ENCODE results near the gene KBTBD13. TPM values are rescaled to one million over a fixed set of nuclear protein-coding genes. Genes with fewer than 3 reads are reported as not detected.
"Not testable (repeated sequence)": the region's sequence is repeated elsewhere in the genome, so short reads cannot be mapped to it uniquely, and the experiment has no call there.

Gene KBTBD13
- total and polyA plus RNA-seq, 2 experiments from 2014 or later: not detected

DNA sequence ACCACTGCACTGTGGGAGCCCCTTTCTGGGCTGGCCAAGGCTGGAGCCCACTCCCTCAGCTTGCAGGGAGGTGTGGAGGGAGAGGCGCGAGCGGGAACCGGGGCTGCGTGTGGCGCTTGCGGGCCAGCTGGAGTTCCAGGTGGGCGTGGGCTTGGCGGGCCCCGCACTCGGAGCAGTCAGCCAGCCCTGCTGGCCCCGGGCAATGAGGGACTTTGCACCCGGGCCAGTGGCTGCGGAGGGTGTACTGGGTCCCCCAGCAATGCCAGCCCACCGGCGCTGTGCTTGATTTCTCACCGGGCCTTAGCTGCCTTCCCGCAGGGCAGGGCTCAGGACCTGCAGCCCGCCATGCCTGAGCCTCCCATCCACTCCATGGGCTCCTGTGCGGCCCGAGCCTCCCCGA is 1.6 kb upstream of the KBTBD13 start:
- not testable (repeated sequence) for H4K20me1 ChIP-seq (replicated peaks; ENCODE audit: insufficient read depth); H3K4me2 ChIP-seq; H3K79me2 ChIP-seq (replicated peaks; ENCODE audit: insufficient read depth); H3K9me3 Mint-ChIP-seq; H3K36me3 Mint-ChIP-seq (ENCODE audit: low read depth); H3K27ac Mint-ChIP-seq; H3K36me3 ChIP-seq (ENCODE audit: insufficient read depth); H3K27ac ChIP-seq (ENCODE audit: low read depth); H3K4me3 ChIP-seq; H3K4me1 ChIP-seq (ENCODE audit: insufficient read depth); ATAC-seq; H3K4me3 Mint-ChIP-seq; DNase-seq (ENCODE audit: low spot score); H3K9me2 ChIP-seq (ENCODE audit: insufficient read depth); H2AFZ ChIP-seq; H3K27me3 ChIP-seq (ENCODE audit: insufficient read depth); H3F3A ChIP-seq (replicated peaks; ENCODE audit: low read depth)
- H3K27me3 Mint-ChIP-seq (ENCODE audit: insufficient read depth, low read depth, poor library complexity): peaks cover 14% of the 10 kb centered on the region
- H3K4me1 Mint-ChIP-seq: peaks cover 15% of the 10 kb centered on the region

DNA sequence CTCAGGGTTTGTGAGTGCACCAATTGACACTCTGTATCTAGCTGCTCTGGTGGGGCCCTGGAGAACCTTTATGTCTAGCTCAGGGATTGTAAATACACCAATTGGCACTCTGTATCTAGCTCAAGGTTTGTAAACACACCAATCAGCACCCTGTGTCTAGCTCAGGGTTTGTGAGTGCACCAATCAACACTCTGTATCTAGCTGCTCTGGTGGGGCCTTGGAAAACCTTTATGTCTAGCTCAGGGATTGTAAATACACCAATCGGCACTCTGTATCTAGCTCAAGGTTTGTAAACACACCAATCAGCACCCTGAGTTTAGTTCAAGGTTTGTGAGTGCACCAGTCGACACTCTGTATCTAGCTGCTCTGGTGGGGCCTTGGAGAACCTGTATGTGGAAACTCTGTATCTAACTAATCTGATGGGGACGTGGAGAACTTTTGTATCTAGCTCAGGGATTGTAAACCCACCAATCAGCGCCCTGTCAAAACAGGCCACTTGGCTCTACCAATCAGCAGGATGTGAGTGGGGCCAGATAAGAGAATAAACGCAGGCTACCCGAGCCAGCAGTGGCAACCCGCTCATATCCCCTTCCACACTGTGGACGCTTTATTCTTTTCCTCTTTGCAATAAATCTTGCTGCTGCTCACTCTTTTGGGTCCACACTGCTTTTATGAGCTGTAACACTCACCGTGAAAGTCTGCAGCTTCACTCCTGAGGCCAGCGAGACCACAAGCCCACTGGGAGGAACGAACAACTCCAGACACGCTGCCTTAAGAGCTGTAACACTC is 745 bp upstream of the KBTBD13 start:
- H3K27me3 ChIP-seq (ENCODE audit: insufficient read depth); H3K4me1 ChIP-seq (ENCODE audit: insufficient read depth); H2AFZ ChIP-seq; H4K20me1 ChIP-seq (replicated peaks; ENCODE audit: insufficient read depth); H3K4me3 Mint-ChIP-seq; H3K27ac Mint-ChIP-seq; H3K9me2 ChIP-seq (ENCODE audit: insufficient read depth); ATAC-seq; H3K79me2 ChIP-seq (replicated peaks; ENCODE audit: insufficient read depth); DNase-seq (ENCODE audit: low spot score); H3F3A ChIP-seq (replicated peaks; ENCODE audit: low read depth); H3K9me3 Mint-ChIP-seq; H3K27ac ChIP-seq (ENCODE audit: low read depth); H3K4me3 ChIP-seq; H3K36me3 ChIP-seq (ENCODE audit: insufficient read depth); H3K36me3 Mint-ChIP-seq (ENCODE audit: low read depth); H3K4me2 ChIP-seq: not testable (repeated sequence)
- peaks cover 15% of the 10 kb centered on the region for H3K4me1 Mint-ChIP-seq
- peaks cover 14% of the 10 kb centered on the region for H3K27me3 Mint-ChIP-seq (ENCODE audit: insufficient read depth, low read depth, poor library complexity)

- no peak overlapping the region for H3K27ac Mint-ChIP-seq
- Histone ChIP-seq H3K4me1 (ENCODE audit: insufficient read depth) (peaks cover 16% of the 10 kb centered on the region), H3K27me3 (ENCODE audit: insufficient read depth) (0 out of 2 replicates have a peak, but pooled peaks cover 3% of the 10 kb centered on the region), H3F3A (replicated peaks; ENCODE audit: low read depth) (peaks cover 14% of the 10 kb centered on the region; the same call in 1 of the 2 replicates), H3K4me3 (no peak overlapping the region), H3K36me3 (ENCODE audit: insufficient read depth) (no peaks in the 10 kb centered on the region), H3K9me2 (ENCODE audit: insufficient read depth) (no peaks in the 10 kb centered on the region), H2AFZ (peak overlapping the region; percentile 99), H3K79me2 (replicated peaks; ENCODE audit: insufficient read depth) (no peaks in the 10 kb centered on the region), H3K27ac (ENCODE audit: low read depth) (no peak overlapping the region), H3K4me2 (no peak overlapping the region), H4K20me1 (replicated peaks; ENCODE audit: insufficient read depth) (no peaks in the 10 kb centered on the region)
- no peak for TF ChIP-seq NANOG (IDR thresholded peaks at IDR 0.05; ENCODE audit: borderline replicate concordance)
- TF ChIP-seq, protein P1, sequence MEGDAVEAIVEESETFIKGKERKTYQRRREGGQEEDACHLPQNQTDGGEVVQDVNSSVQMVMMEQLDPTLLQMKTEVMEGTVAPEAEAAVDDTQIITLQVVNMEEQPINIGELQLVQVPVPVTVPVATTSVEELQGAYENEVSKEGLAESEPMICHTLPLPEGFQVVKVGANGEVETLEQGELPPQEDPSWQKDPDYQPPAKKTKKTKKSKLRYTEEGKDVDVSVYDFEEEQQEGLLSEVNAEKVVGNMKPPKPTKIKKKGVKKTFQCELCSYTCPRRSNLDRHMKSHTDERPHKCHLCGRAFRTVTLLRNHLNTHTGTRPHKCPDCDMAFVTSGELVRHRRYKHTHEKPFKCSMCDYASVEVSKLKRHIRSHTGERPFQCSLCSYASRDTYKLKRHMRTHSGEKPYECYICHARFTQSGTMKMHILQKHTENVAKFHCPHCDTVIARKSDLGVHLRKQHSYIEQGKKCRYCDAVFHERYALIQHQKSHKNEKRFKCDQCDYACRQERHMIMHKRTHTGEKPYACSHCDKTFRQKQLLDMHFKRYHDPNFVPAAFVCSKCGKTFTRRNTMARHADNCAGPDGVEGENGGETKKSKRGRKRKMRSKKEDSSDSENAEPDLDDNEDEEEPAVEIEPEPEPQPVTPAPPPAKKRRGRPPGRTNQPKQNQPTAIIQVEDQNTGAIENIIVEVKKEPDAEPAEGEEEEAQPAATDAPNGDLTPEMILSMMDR (conservative IDR thresholded peaks at IDR 0.05; ENCODE audit: low read depth in 2 of 2): peak in 1 of 2 experiments; percentile 8; a peak in 1 of 4 replicates
- peaks cover 18% of the 10 kb centered on the region for H3K27me3 Mint-ChIP-seq (ENCODE audit: insufficient read depth, low read depth, poor library complexity)
- H3K9me3 Mint-ChIP-seq: peaks cover 8% of the 10 kb centered on the region
- no peak overlapping the region; the same call in 2 of the 3 replicates for H3K4me3 Mint-ChIP-seq
- ATAC-seq (peak; percentile 30), DNase-seq (ENCODE audit: low spot score) (peak; percentile 41)
- H3K4me1 Mint-ChIP-seq: peaks cover 27% of the 10 kb centered on the region
- no peaks in the 10 kb centered on the region; the same call in 2 of the 3 replicates for H3K36me3 Mint-ChIP-seq (ENCODE audit: low read depth)
Observed at GRCh38 chr15:65077291-65077980, 890 bp downstream of the KBTBD13 start.
